CD14-positive monocyte (primary cell): ENCODE results near the gene HOXD1. TPM values are rescaled to one million over a fixed set of nuclear protein-coding genes. Genes with fewer than 3 reads are reported as not detected.

ENCODE experiments used
- DNase-seq, 3 donors: peaks; one replicate each; pipeline ENCODE4 v3.0.0-alpha.2; 2011 to 2022
- H2AFZ ChIP-seq: 2 replicates; pipeline ENCODE4 v1.6.0; 2012; ENCODE audit warnings: mild to moderate bottlenecking, low read depth, low read length, inconsistent platforms; ENCODE audit not compliant: insufficient read depth, poor library complexity, severe bottlenecking
- H3K27ac ChIP-seq, 2 donors: 1 replicate in 1 of 2; 2 replicates in 1 of 2; pipeline ENCODE4 v1.5.1; 2012 to 2013; ENCODE audit warnings: low read length in 2 of 2, control low read depth in 1 of 2, inconsistent platforms in 1 of 2, low read depth in 1 of 2, mild to moderate bottlenecking in 1 of 2
- H3K27me3 ChIP-seq, 2 donors: one replicate each; pipeline versions ENCODE4 v1.6.0 to v1.6.1; 2011 to 2013; ENCODE audit warnings: low read length in 2 of 2; ENCODE audit not compliant: control insufficient read depth in 2 of 2, insufficient read depth in 2 of 2
- H3K36me3 ChIP-seq, 2 donors: replicated peaks in 1 of 2; 1 replicate in 1 of 2; 2 replicates in 1 of 2; pipeline versions ENCODE4 v1.5.1 to v1.6.1; 2012 to 2013; ENCODE audit warnings: low read length in 2 of 2, control low read depth in 1 of 2, inconsistent platforms in 1 of 2, mild to moderate bottlenecking in 1 of 2; ENCODE audit not compliant: insufficient read depth in 2 of 2, control insufficient read depth in 1 of 2
- H3K4me1 ChIP-seq, 2 donors: 1 replicate in 1 of 2; 2 replicates in 1 of 2; pipeline versions ENCODE4 v1.5.1 to v1.6.1; 2012 to 2013; ENCODE audit warnings: low read length in 2 of 2, control low read depth in 1 of 2, inconsistent platforms in 1 of 2, mild to moderate bottlenecking in 1 of 2, moderate library complexity in 1 of 2; ENCODE audit not compliant: insufficient read depth in 2 of 2, control insufficient read depth in 1 of 2
- H3K4me2 ChIP-seq: replicated peaks from 2 replicates; pipeline ENCODE3; 2012; ENCODE audit warnings: low read length, moderate library complexity, mild to moderate bottlenecking; ENCODE audit not compliant: poor library complexity, severe bottlenecking; ENCODE audit errors: extremely low read depth
- H3K4me3 ChIP-seq, 3 experiments: fragments of 200-600 bp in 1 of 3; sonication (generic) in 1 of 3; replicated peaks in 1 of 3; 1 replicate in 2 of 3; 2 replicates in 1 of 3; pipeline ENCODE4 v1.5.1; 2011 to 2013; ENCODE audit warnings: low read length in 3 of 3, mild to moderate bottlenecking in 3 of 3, control low read depth in 2 of 3, low read depth in 2 of 3, inconsistent platforms in 1 of 3, moderate library complexity in 1 of 3
- H3K79me2 ChIP-seq: 2 replicates; pipeline ENCODE4 v1.6.0; 2012; ENCODE audit warnings: mild to moderate bottlenecking, control low read depth, inconsistent platforms, low read length, moderate library complexity; ENCODE audit not compliant: insufficient read depth
- H3K9ac ChIP-seq: 2 replicates; pipeline ENCODE4 v1.6.0; 2017; ENCODE audit warnings: low read length, mild to moderate bottlenecking; ENCODE audit not compliant: insufficient read depth, poor library complexity, severe bottlenecking
- H3K9me3 ChIP-seq, 2 donors: replicated peaks in 1 of 2; 1 replicate in 1 of 2; 2 replicates in 1 of 2; pipeline versions ENCODE4 v1.5.1 to v1.6.1; 2012 to 2013; ENCODE audit warnings: low read length in 2 of 2, control low read depth in 1 of 2; ENCODE audit not compliant: control insufficient read depth in 1 of 2, insufficient read depth in 1 of 2
- H4K20me1 ChIP-seq: 2 replicates; pipeline ENCODE4 v1.6.0; 2012; ENCODE audit warnings: mild to moderate bottlenecking, low read length, control low read depth, moderate library complexity; ENCODE audit not compliant: insufficient read depth
- H3K27ac Mint-ChIP-seq, 7 donors: one replicate each; pipeline ENCODE4 v1.8.0; 2020; ENCODE audit warnings: mild to moderate bottlenecking in 7 of 7, mixed read lengths in 7 of 7, moderate library complexity in 6 of 7, inconsistent platforms in 2 of 7
- H3K27me3 Mint-ChIP-seq, 3 donors: one replicate each; pipeline ENCODE4 v1.8.0; 2021 to 2022; ENCODE audit warnings: low read depth in 3 of 3, mild to moderate bottlenecking in 3 of 3, mixed read lengths in 3 of 3, moderate library complexity in 3 of 3, inconsistent platforms in 1 of 3
- H3K36me3 Mint-ChIP-seq, 2 donors: one replicate each; pipeline ENCODE4 v1.8.0; 2020; ENCODE audit warnings: mixed read lengths in 2 of 2, inconsistent platforms in 1 of 2, mild to moderate bottlenecking in 1 of 2
- H3K4me1 Mint-ChIP-seq: one replicate; pipeline ENCODE4 v1.8.0; 2020; ENCODE audit warnings: mild to moderate bottlenecking, mixed read lengths
- H3K4me3 Mint-ChIP-seq, 2 donors: one replicate each; pipeline ENCODE4 v1.8.0; 2020; ENCODE audit warnings: mild to moderate bottlenecking in 2 of 2, mixed read lengths in 2 of 2, moderate library complexity in 1 of 2
- H3K9me3 Mint-ChIP-seq, 7 donors: one replicate each; pipeline ENCODE4 v1.8.0; 2020 to 2022; ENCODE audit warnings: mixed read lengths in 7 of 7, mild to moderate bottlenecking in 6 of 7, moderate library complexity in 6 of 7, inconsistent platforms in 2 of 7
- CTCF ChIP-seq: fragments of 200-600 bp; IDR thresholded peaks from one replicate; pipeline ENCODE4 v1.8.0; 2022; ENCODE audit warnings: antibody characterized with exemption, mild to moderate bottlenecking
- WGBS: methylation state at CpG from one replicate; pipeline ENCODE4 v1.1.5; 2013; ENCODE audit warnings: missing lambda C conversion rate; ENCODE audit not compliant: insufficient coverage; 5-methylcytosine and 5-hydroxymethylcytosine counted together
- intact Hi-C, 2 donors: fragments of 100-400 bp; cut with micrococcal nuclease; formaldehyde crosslinking; loops; one replicate each; pipeline versions ENCODE4 v1.15.0 to v1.15.1; 2023
- polyA plus RNA-seq, 3 donors: library from polyadenylated mRNA; depleted of rRNA in 1 of 3; unstranded in 2 of 3; stranded (reverse) in 1 of 3; fragments of 300-500 nt in 2 of 3; fragments of >200 nt in 1 of 3; fragmentation: Illumina TruSeq in 2 of 3; gene quantifications; 1 replicate in 2 of 3; 2 replicates in 1 of 3; pipeline ENCODE4 v1.2.3, GENCODE V29; 2012 to 2021

The HOXD1 gene
- polyA plus RNA-seq, 3 donors: not detected

- Histone ChIP-seq H3K4me1 (no peaks in the 10 kb centered on the region), H3K9ac (no peak overlapping the region), H2AFZ (no peak overlapping the region), H3K9me3 (peaks cover 0 to 64% of the 10 kb centered on the region in 2 donors), H3K36me3 (no peaks in the 10 kb centered on the region), H3K27ac (no peak overlapping the region), H4K20me1 (no peaks in the 10 kb centered on the region), H3K79me2 (no peaks in the 10 kb centered on the region), H3K4me3 (no peak overlapping the region), H3K4me2 (no peak overlapping the region), H3K27me3 (peaks cover 88 to 96% of the 10 kb centered on the region in 2 donors)
- peaks cover 0 to 30% (median 14%) of the 10 kb centered on the region in 7 donors for H3K9me3 Mint-ChIP-seq
- DNase-seq: no peak
- peak overlapping the region in 1 of 2 donors; percentile 75 for H3K4me3 Mint-ChIP-seq
- peaks cover 2% of the 10 kb centered on the region for H3K4me1 Mint-ChIP-seq
- peaks cover 2 to 3% of the 10 kb centered on the region in 2 donors for H3K36me3 Mint-ChIP-seq
- peaks cover 94 to 100% (median 98%) of the 10 kb centered on the region in 3 donors for H3K27me3 Mint-ChIP-seq
- 29% methylated on average over 5 of the region's 11 CpGs for WGBS
- H3K27ac Mint-ChIP-seq: no peak overlapping the region
- intact Hi-C loops: no loop called here
- TF ChIP-seq CTCF: no peak
Measured at GRCh38 chr2:176148751-176149421, 39.6 kb upstream of the HOXD1 start.

- H4K20me1 ChIP-seq: no peaks in the 10 kb centered on the region
- Mint-ChIP-seq H3K27ac (no peak overlapping the region), H3K27me3 (peaks cover 94 to 100% (median 98%) of the 10 kb centered on the region in 3 donors), H3K9me3 (peaks cover 0 to 31% (median 14%) of the 10 kb centered on the region in 7 donors), H3K36me3 (peaks cover 2 to 3% of the 10 kb centered on the region in 2 donors), H3K4me1 (peaks cover 2% of the 10 kb centered on the region), H3K4me3 (peak overlapping the region in 1 of 2 donors; percentile 75)
- no peak overlapping the region for H3K27ac ChIP-seq
- H3K9ac ChIP-seq: no peak overlapping the region
- no peaks in the 10 kb centered on the region for H3K79me2 ChIP-seq
- intact Hi-C loops: no loop called here
- H3K4me2 ChIP-seq: no peak overlapping the region
- WGBS: 15% methylated on average over 22 of the region's 22 CpGs
- no peaks in the 10 kb centered on the region for H3K36me3 ChIP-seq
- no peaks in the 10 kb centered on the region for H3K4me1 ChIP-seq
- no peak for TF ChIP-seq CTCF
- H3K9me3 ChIP-seq: peaks cover 0 to 68% of the 10 kb centered on the region in 2 donors
- no peak overlapping the region for H3K4me3 ChIP-seq
- DNase-seq: no peak
- H2AFZ ChIP-seq: no peak overlapping the region
- peaks cover 92 to 99% of the 10 kb centered on the region in 2 donors for H3K27me3 ChIP-seq
Measured at GRCh38 chr2:176149481-176149938, 39.0 kb upstream of the HOXD1 start.
